Thyroid gland (tissue), 4 donors: ENCODE results near the gene EFCAB6.

Source experiments
- POLR2A ChIP-seq, 2 donors: fragments of 450-650 bp; IDR thresholded peaks; one replicate each; pipeline ENCODE4 v1.6.1; 2017; ENCODE audit warnings: antibody characterized with exemption in 2 of 2, mild to moderate bottlenecking in 2 of 2, moderate library complexity in 1 of 2
- TF ChIP-seq, protein P1 (sequence below), 6 experiments: fragments of 200-600 bp in 3 of 6; fragments of 450-650 bp in 3 of 6; sonication (generic) in 3 of 6; IDR thresholded peaks; one replicate each; pipeline ENCODE4 v1.5.1; 2016 to 2019; ENCODE audit warnings: antibody characterized with exemption in 6 of 6, mild to moderate bottlenecking in 2 of 6, inconsistent platforms in 1 of 6, moderate library complexity in 1 of 6

DNA sequence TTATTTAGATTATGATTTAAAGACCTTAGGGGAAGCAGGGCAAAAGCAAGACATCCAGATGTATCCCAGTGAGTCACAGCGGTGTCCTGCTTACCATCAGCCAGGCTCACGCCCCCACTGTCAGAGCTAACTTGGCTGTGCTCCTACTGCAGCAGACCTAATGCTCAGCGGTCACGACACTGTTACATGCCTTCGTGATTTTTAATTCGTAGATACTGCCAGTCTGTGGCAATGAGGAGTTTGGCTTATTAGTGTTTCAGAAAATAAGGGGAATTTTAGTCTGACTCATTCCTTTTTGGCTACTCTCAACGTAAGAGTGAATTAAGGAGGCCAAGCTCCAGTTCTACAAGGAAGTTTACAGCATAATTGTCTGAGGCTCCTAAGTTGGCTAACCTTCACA, 22.7 kb downstream of the EFCAB6 start:
- TF ChIP-seq POLR2A (IDR thresholded peaks at IDR 0.05), result no peak
- TF ChIP-seq, protein P1, sequence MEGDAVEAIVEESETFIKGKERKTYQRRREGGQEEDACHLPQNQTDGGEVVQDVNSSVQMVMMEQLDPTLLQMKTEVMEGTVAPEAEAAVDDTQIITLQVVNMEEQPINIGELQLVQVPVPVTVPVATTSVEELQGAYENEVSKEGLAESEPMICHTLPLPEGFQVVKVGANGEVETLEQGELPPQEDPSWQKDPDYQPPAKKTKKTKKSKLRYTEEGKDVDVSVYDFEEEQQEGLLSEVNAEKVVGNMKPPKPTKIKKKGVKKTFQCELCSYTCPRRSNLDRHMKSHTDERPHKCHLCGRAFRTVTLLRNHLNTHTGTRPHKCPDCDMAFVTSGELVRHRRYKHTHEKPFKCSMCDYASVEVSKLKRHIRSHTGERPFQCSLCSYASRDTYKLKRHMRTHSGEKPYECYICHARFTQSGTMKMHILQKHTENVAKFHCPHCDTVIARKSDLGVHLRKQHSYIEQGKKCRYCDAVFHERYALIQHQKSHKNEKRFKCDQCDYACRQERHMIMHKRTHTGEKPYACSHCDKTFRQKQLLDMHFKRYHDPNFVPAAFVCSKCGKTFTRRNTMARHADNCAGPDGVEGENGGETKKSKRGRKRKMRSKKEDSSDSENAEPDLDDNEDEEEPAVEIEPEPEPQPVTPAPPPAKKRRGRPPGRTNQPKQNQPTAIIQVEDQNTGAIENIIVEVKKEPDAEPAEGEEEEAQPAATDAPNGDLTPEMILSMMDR (IDR thresholded peaks at IDR 0.05), result no peak
